Transverse colon (tissue), 4 donors: ENCODE measurements around the gene ZNF444. TPM values are rescaled to one million over a fixed set of nuclear protein-coding genes. Genes with fewer than 3 reads are reported as not detected.

Experiments
- DNase-seq: peaks from one replicate; pipeline ENCODE4 v3.0.0-alpha.2; 2019
- H3K27ac ChIP-seq, 4 donors: fragments of 200-600 bp; sonication (generic); 2 replicates each; pipeline ENCODE4 v1.5.1; 2016 to 2018; ENCODE audit warnings: inconsistent platforms in 4 of 4
- H3K27me3 ChIP-seq: fragments of 200-600 bp; sonication (generic); 2 replicates; pipeline ENCODE4 v1.5.1; 2017; ENCODE audit warnings: inconsistent platforms
- H3K36me3 ChIP-seq, 4 donors: fragments of 200-600 bp; sonication (generic); 2 replicates each; pipeline ENCODE4 v1.5.1; 2017 to 2019; ENCODE audit warnings: inconsistent platforms in 4 of 4
- H3K4me1 ChIP-seq, 4 donors: fragments of 200-600 bp; sonication (generic); 2 replicates each; pipeline ENCODE4 v1.5.1; 2017 to 2020; ENCODE audit warnings: inconsistent platforms in 4 of 4
- H3K4me3 ChIP-seq, 4 donors: fragments of 200-600 bp; sonication (generic); 1 replicate in 1 of 4; 2 replicates in 3 of 4; pipeline versions ENCODE4 v1.5.1 to v1.6.1; 2017 to 2019; ENCODE audit warnings: inconsistent platforms in 4 of 4
- H3K9me3 ChIP-seq, 2 donors: fragments of 200-600 bp; sonication (generic); 2 replicates each; pipeline ENCODE4 v1.5.1; 2017 to 2019; ENCODE audit warnings: inconsistent platforms in 2 of 2
- EP300 ChIP-seq: sonication (generic); formaldehyde crosslinking; IDR thresholded peaks from one replicate; pipeline ENCODE4 v1.6.1; 2017; ENCODE audit warnings: antibody characterized with exemption, low read depth
- POLR2A ChIP-seq: fragments of 450-650 bp; IDR thresholded peaks from one replicate; pipeline ENCODE4 v1.6.1; 2016; ENCODE audit warnings: antibody characterized with exemption, mild to moderate bottlenecking, moderate library complexity
- POLR2AphosphoS5 ChIP-seq, 3 donors: sonication (generic); formaldehyde crosslinking; IDR thresholded peaks; one replicate each; pipeline ENCODE4 v1.6.1; 2016; ENCODE audit warnings: antibody characterized with exemption in 3 of 3
- WGBS, 2 donors: methylation state at CpG; one replicate each; pipeline ENCODE4 v1.1.5; 2018; ENCODE audit warnings: low coverage in 1 of 2; 5-methylcytosine and 5-hydroxymethylcytosine counted together
- in situ Hi-C, 4 donors: fragments of 200-750 bp; cut with MboI; loops; one replicate each; pipeline versions ENCODE4 v1.15.0 to v1.15.1; 2017; ENCODE audit warnings: low sequenced_read_pairs in 3 of 4, low pct_ligation_motif_present in 1 of 4, low pct_unique_long_range_greater_than_20kb in 1 of 4
- intact Hi-C: fragments of 100-400 bp; cut with DNase I; formaldehyde crosslinking; loops from one replicate; pipeline ENCODE4 v1.15.1; 2023; ENCODE audit warnings: low total_unique reads
- total RNA-seq, 4 donors: library from RNA; depleted of rRNA; stranded (reverse); fragments of >200 nt; gene quantifications; one replicate each; pipeline ENCODE4 v1.1.0, GENCODE V29; 2016
- TF ChIP-seq, protein P1 (sequence below), 5 experiments: fragments of 200-600 bp in 3 of 5; fragments of 450-650 bp in 2 of 5; sonication (generic) in 3 of 5; IDR thresholded peaks; 1 replicate in 2 of 5; 2 replicates in 3 of 5; pipeline ENCODE4 v1.5.1; 2016 to 2017; ENCODE audit warnings: antibody characterized with exemption in 5 of 5, inconsistent platforms in 3 of 5, mild to moderate bottlenecking in 2 of 5, moderate library complexity in 1 of 5

ZNF444 gene
- total RNA-seq, 4 donors from 2014 or later: 20.7 to 148 (median 39.2) TPM

DNA sequence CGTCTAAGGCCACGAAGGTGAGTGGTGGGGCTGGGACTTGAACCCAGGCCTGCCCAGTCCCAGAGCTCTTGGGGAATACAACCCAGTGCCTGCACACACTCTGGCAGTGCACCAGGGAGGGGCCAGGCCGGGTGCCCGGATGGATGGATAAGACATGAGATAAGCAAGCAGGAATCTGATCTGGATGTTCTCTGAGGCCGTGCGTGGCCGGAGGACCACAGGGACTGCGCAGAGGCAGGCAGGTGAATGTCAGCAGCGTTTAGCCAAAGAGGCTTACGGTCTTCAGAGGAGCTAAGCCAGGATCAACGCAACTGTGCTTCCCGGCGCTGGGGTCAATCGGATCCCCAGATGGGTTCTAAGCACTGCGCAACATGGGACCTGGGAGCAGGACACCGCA lies 21.5 kb upstream of the ZNF444 start:
- intact Hi-C loops (no loop called here), in situ Hi-C loops (no loop called here)
- Histone ChIP-seq H3K9me3 (no peaks in the 10 kb centered on the region), H3K36me3 (no peaks in the 10 kb centered on the region), H3K4me3 (peak overlapping the region in 3 of 4 donors; percentile 84 to 86 (median 84)), H3K4me1 (peaks cover 29 to 49% (median 38%) of the 10 kb centered on the region in 4 donors), H3K27ac (peak overlapping the region; percentile 94 to 98 (median 96)), H3K27me3 (no peaks in the 10 kb centered on the region)
- no peak for TF ChIP-seq POLR2A
- no peak for TF ChIP-seq EP300
- TF ChIP-seq, protein P1, sequence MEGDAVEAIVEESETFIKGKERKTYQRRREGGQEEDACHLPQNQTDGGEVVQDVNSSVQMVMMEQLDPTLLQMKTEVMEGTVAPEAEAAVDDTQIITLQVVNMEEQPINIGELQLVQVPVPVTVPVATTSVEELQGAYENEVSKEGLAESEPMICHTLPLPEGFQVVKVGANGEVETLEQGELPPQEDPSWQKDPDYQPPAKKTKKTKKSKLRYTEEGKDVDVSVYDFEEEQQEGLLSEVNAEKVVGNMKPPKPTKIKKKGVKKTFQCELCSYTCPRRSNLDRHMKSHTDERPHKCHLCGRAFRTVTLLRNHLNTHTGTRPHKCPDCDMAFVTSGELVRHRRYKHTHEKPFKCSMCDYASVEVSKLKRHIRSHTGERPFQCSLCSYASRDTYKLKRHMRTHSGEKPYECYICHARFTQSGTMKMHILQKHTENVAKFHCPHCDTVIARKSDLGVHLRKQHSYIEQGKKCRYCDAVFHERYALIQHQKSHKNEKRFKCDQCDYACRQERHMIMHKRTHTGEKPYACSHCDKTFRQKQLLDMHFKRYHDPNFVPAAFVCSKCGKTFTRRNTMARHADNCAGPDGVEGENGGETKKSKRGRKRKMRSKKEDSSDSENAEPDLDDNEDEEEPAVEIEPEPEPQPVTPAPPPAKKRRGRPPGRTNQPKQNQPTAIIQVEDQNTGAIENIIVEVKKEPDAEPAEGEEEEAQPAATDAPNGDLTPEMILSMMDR (IDR thresholded peaks at IDR 0.05): no peak
- no peak for TF ChIP-seq POLR2AphosphoS5 (IDR thresholded peaks at IDR 0.05)
- DNase-seq: peak; percentile 70
- WGBS, 2 donors: 33% methylated on average over 15 of the region's 16 CpGs; no CpG with 5 or more reads in 1 of the 2 donors

DNA sequence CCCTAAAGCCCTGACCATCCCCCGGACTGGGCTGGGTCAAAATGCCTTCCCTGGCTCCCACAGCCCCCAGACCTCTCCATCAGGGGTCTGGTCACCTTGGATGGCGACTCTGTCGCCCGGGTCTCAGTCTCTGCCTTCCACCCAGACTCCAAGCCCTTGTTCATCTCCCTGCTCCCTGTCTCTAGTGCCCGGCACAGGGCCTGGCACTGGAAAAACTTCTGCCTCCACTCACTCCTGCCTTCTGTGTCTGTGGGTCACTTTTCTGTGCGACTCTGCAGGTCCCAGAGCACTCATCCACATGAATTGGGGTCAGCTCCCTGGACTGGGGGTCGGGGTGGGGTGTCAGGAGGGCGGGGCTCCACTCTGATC lies 21.1 kb upstream of the ZNF444 start:
- intact Hi-C loops: no loop called here
- DNase-seq: no peak
- no peaks in the 10 kb centered on the region for H3K36me3 ChIP-seq
- no peaks in the 10 kb centered on the region for H3K27me3 ChIP-seq
- H3K4me1 ChIP-seq: peaks cover 26 to 45% (median 38%) of the 10 kb centered on the region in 4 donors
- peak overlapping the region; percentile 71 to 86 (median 84) for H3K4me3 ChIP-seq
- 14% methylated on average over 6 of the region's 8 CpGs; no CpG with 5 or more reads in 1 of the 2 donors for WGBS, 2 donors
- TF ChIP-seq EP300 (no peak), POLR2A (no peak), POLR2AphosphoS5 (IDR thresholded peaks at IDR 0.05) (no peak)
- TF ChIP-seq, protein P1 (IDR thresholded peaks at IDR 0.05): no peak
- in situ Hi-C loops: no loop called here
- H3K9me3 ChIP-seq: no peaks in the 10 kb centered on the region
- peak overlapping the region; percentile 94 to 98 (median 96) for H3K27ac ChIP-seq

DNA sequence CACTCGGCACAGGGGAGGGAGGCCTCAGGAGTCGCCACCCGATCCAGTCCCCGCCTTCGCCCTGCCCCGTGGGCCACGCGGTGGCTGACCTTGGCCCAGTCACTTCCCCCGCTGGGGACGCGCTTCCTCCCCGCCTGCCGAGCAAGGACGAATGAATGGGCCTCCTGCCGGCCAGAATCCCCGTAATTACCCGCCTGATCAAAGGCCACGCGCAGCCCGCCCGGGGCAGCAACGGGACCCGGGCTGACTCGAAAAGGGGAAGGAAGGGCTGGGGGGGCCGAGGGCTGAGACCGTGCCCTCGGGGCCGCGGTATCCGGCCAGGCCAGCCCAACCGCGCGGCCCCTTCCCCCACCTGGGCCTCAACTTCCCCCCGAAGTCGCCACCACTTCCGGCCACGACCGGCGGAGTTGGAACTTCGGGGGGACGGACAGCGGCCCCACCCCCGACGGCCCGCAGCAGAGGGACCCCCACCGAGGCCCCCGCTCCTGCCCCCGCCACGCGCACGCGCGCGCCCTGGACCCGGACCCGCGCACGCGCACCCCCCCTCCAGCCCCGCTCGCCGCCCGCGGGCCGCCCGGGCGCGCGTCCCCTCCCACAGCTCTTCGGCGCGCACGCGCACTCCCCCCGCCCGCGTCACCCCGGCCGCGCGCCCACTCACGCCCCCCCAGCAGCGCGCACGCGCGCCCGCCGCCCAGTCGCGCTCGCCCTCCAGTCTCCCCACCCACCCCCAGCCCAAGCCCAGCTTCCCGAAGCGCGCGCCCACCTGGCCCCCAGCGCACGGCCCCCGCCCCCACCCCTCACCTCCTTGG lies 20.5 kb upstream of the ZNF444 start:
- Histone ChIP-seq H3K9me3 (no peaks in the 10 kb centered on the region), H3K4me3 (peak overlapping the region; percentile 73 to 86 (median 84)), H3K27ac (peak overlapping the region; percentile 94 to 98 (median 96)), H3K4me1 (peaks cover 26 to 45% (median 41%) of the 10 kb centered on the region in 4 donors), H3K27me3 (no peaks in the 10 kb centered on the region), H3K36me3 (no peaks in the 10 kb centered on the region)
- 3% methylated on average over 27 of the region's 99 CpGs; no CpG with 5 or more reads in 1 of the 2 donors for WGBS, 2 donors
- TF ChIP-seq POLR2AphosphoS5 (IDR thresholded peaks at IDR 0.05): peak in 2 of 3 donors; percentile 75 to 83
- TF ChIP-seq EP300: no peak
- TF ChIP-seq, protein P1 (IDR thresholded peaks at IDR 0.05): peak in 4 of 5 experiments; percentile 18 to 66 (median 32)
- peak; percentile 67 for TF ChIP-seq POLR2A
- in situ Hi-C loops (no loop called here), intact Hi-C loops (loop anchor here (1.0 kb wide), 1 partner anchor 21 kb away; the partner anchor contains the start of gene ZNF444)
- peak; percentile 89 for DNase-seq
